Prostate gland (tissue), 2 donors: Measurements from ENCODE around the gene RPTOR.

Source experiments
- CTCF ChIP-seq, 4 experiments: fragments of 200-600 bp in 2 of 4; fragments of 450-650 bp in 2 of 4; sonication (generic) in 2 of 4; IDR thresholded peaks; 1 replicate in 3 of 4; 2 replicates in 1 of 4; pipeline ENCODE4 v1.5.1; 2016 to 2019; ENCODE audit warnings: antibody characterized with exemption in 4 of 4, mild to moderate bottlenecking in 2 of 4, moderate library complexity in 2 of 4
- POLR2A ChIP-seq: fragments of 450-650 bp; IDR thresholded peaks from one replicate; pipeline ENCODE4 v1.6.1; 2016; ENCODE audit warnings: antibody characterized with exemption, mild to moderate bottlenecking
- POLR2AphosphoS5 ChIP-seq: sonication (generic); formaldehyde crosslinking; IDR thresholded peaks from one replicate; pipeline ENCODE4 v1.6.1; 2017; ENCODE audit warnings: antibody characterized with exemption

GRCh38 chr17:81011951-81012350, 467.3 kb downstream of the RPTOR start:
- no peak for TF ChIP-seq CTCF (IDR thresholded peaks at IDR 0.05)
- no peak for TF ChIP-seq POLR2A
- no peak for TF ChIP-seq POLR2AphosphoS5
